WTC11 (cell line): Measurements from ENCODE around the gene AIDA.

Experiments used
- CBFB ChIP-seq: sonication (generic); formaldehyde crosslinking; IDR thresholded peaks from 2 replicates; pipeline ENCODE4 v1.8.1; 2022; ENCODE audit warnings: mild to moderate bottlenecking, low read depth, missing genetic modification reagents
- CREB1 ChIP-seq: sonication (generic); formaldehyde crosslinking; IDR thresholded peaks from 2 replicates; pipeline ENCODE4 v1.8.0; 2023; ENCODE audit warnings: mild to moderate bottlenecking, missing genetic modification reagents
- ELF4 ChIP-seq: sonication (generic); formaldehyde crosslinking; IDR thresholded peaks from 2 replicates; pipeline ENCODE4 v1.8.1; 2022; ENCODE audit warnings: low read depth, mild to moderate bottlenecking, moderate library complexity, missing genetic modification reagents
- FOXJ3 ChIP-seq: sonication (generic); formaldehyde crosslinking; IDR thresholded peaks from 2 replicates; pipeline ENCODE4 v1.9.0; 2021; ENCODE audit warnings: missing genetic modification reagents, mild to moderate bottlenecking, borderline replicate concordance
- NFE2L1 ChIP-seq: sonication (generic); formaldehyde crosslinking; IDR thresholded peaks from 2 replicates; pipeline ENCODE4 v1.8.1; 2023; ENCODE audit warnings: missing genetic modification reagents
- NR2C2 ChIP-seq: sonication (generic); formaldehyde crosslinking; IDR thresholded peaks from 2 replicates; pipeline ENCODE4 v1.8.0; 2022; ENCODE audit warnings: mild to moderate bottlenecking, missing genetic modification reagents
- TF ChIP-seq, protein P1 (sequence below): fragments of 200-600 bp; IDR thresholded peaks from 2 replicates; pipeline ENCODE4 v1.8.0; 2022; ENCODE audit warnings: antibody characterized with exemption
- TF ChIP-seq, protein P2 (sequence below): sonication (generic); formaldehyde crosslinking; IDR thresholded peaks from 2 replicates; pipeline ENCODE4 v1.8.1; 2022; ENCODE audit warnings: low read depth, mild to moderate bottlenecking, moderate library complexity, missing genetic modification reagents, borderline replicate concordance
- TF ChIP-seq, protein P3 (sequence below): fragments of 250-450 bp; sonication (Bioruptor Pico); IDR thresholded peaks from 2 replicates; pipeline ENCODE4 v1.9.0; 2021; ENCODE audit warnings: mild to moderate bottlenecking
- TF ChIP-seq, protein P4 (sequence below): fragments of 250-450 bp; sonication (Bioruptor Pico); IDR thresholded peaks from 2 replicates; pipeline ENCODE4 v1.9.0; 2021; ENCODE audit warnings: moderate library complexity, mild to moderate bottlenecking, inconsistent platforms, borderline replicate concordance
- TF ChIP-seq, protein P5 (sequence below): sonication (generic); formaldehyde crosslinking; IDR thresholded peaks from 2 replicates; pipeline ENCODE4 v1.8.1; 2022; ENCODE audit warnings: low read depth, missing genetic modification reagents, borderline replicate concordance
- TF ChIP-seq, protein P6 (sequence below): sonication (generic); formaldehyde crosslinking; IDR thresholded peaks from 2 replicates; pipeline ENCODE4 v1.8.0; 2022; ENCODE audit warnings: mild to moderate bottlenecking, missing genetic modification reagents
- TF ChIP-seq, protein P7 (sequence below): sonication (generic); formaldehyde crosslinking; IDR thresholded peaks from 2 replicates; pipeline ENCODE4 v1.8.0; 2022; ENCODE audit warnings: missing genetic modification reagents

DNA sequence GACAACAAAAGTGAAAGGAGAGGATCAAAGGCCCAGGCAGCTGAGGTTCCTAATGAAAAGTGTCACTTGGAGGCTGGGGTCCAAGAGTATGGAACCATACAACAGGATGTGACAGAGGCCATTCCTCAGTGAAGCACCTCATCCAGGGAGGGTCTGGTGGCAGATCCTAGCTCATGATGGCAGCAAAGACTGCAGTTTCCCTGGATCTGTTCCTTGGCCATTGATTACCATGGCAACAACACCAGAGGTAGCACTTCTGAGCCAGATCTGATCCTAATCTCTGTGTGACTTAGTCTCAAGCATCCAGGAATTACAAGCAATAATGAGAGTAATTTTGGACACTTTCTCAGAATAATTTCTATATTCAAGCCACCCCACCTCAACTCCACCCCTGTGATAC is 37.6 kb upstream of the AIDA start:
- TF ChIP-seq ELF4 (CRISPR knock-in tag) (no peak), FOXJ3 (no peak), CBFB (CRISPR knock-in tag) (no peak), NFE2L1 (CRISPR knock-in tag) (no peak), CREB1 (CRISPR knock-in tag) (no peak), NR2C2 (no peak)
- TF ChIP-seq, protein P1, sequence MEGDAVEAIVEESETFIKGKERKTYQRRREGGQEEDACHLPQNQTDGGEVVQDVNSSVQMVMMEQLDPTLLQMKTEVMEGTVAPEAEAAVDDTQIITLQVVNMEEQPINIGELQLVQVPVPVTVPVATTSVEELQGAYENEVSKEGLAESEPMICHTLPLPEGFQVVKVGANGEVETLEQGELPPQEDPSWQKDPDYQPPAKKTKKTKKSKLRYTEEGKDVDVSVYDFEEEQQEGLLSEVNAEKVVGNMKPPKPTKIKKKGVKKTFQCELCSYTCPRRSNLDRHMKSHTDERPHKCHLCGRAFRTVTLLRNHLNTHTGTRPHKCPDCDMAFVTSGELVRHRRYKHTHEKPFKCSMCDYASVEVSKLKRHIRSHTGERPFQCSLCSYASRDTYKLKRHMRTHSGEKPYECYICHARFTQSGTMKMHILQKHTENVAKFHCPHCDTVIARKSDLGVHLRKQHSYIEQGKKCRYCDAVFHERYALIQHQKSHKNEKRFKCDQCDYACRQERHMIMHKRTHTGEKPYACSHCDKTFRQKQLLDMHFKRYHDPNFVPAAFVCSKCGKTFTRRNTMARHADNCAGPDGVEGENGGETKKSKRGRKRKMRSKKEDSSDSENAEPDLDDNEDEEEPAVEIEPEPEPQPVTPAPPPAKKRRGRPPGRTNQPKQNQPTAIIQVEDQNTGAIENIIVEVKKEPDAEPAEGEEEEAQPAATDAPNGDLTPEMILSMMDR = no peak
- TF ChIP-seq, protein P2, sequence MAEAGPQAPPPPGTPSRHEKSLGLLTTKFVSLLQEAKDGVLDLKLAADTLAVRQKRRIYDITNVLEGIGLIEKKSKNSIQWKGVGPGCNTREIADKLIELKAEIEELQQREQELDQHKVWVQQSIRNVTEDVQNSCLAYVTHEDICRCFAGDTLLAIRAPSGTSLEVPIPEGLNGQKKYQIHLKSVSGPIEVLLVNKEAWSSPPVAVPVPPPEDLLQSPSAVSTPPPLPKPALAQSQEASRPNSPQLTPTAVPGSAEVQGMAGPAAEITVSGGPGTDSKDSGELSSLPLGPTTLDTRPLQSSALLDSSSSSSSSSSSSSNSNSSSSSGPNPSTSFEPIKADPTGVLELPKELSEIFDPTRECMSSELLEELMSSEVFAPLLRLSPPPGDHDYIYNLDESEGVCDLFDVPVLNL = no peak
- TF ChIP-seq, protein P3, sequence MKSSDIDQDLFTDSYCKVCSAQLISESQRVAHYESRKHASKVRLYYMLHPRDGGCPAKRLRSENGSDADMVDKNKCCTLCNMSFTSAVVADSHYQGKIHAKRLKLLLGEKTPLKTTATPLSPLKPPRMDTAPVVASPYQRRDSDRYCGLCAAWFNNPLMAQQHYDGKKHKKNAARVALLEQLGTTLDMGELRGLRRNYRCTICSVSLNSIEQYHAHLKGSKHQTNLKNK (CRISPR knock-in tag) = no peak
- TF ChIP-seq, protein P4, sequence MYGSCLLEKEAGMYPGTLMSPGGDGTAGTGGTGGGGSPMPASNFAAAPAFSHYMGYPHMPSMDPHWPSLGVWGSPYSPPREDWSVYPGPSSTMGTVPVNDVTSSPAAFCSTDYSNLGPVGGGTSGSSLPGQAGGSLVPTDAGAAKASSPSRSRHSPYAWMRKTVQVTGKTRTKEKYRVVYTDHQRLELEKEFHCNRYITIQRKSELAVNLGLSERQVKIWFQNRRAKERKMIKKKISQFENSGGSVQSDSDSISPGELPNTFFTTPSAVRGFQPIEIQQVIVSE (CRISPR knock-in tag) = no peak
- TF ChIP-seq, protein P5, sequence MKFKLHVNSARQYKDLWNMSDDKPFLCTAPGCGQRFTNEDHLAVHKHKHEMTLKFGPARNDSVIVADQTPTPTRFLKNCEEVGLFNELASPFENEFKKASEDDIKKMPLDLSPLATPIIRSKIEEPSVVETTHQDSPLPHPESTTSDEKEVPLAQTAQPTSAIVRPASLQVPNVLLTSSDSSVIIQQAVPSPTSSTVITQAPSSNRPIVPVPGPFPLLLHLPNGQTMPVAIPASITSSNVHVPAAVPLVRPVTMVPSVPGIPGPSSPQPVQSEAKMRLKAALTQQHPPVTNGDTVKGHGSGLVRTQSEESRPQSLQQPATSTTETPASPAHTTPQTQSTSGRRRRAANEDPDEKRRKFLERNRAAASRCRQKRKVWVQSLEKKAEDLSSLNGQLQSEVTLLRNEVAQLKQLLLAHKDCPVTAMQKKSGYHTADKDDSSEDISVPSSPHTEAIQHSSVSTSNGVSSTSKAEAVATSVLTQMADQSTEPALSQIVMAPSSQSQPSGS (CRISPR knock-in tag) = no peak
- TF ChIP-seq, protein P6, sequence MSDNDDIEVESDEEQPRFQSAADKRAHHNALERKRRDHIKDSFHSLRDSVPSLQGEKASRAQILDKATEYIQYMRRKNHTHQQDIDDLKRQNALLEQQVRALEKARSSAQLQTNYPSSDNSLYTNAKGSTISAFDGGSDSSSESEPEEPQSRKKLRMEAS = no peak
- TF ChIP-seq, protein P7, sequence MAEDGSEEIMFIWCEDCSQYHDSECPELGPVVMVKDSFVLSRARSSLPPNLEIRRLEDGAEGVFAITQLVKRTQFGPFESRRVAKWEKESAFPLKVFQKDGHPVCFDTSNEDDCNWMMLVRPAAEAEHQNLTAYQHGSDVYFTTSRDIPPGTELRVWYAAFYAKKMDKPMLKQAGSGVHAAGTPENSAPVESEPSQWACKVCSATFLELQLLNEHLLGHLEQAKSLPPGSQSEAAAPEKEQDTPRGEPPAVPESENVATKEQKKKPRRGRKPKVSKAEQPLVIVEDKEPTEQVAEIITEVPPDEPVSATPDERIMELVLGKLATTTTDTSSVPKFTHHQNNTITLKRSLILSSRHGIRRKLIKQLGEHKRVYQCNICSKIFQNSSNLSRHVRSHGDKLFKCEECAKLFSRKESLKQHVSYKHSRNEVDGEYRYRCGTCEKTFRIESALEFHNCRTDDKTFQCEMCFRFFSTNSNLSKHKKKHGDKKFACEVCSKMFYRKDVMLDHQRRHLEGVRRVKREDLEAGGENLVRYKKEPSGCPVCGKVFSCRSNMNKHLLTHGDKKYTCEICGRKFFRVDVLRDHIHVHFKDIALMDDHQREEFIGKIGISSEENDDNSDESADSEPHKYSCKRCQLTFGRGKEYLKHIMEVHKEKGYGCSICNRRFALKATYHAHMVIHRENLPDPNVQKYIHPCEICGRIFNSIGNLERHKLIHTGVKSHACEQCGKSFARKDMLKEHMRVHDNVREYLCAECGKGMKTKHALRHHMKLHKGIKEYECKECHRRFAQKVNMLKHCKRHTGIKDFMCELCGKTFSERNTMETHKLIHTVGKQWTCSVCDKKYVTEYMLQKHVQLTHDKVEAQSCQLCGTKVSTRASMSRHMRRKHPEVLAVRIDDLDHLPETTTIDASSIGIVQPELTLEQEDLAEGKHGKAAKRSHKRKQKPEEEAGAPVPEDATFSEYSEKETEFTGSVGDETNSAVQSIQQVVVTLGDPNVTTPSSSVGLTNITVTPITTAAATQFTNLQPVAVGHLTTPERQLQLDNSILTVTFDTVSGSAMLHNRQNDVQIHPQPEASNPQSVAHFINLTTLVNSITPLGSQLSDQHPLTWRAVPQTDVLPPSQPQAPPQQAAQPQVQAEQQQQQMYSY (CRISPR knock-in tag) = no peak
